NCI-H774 (cell line): ENCODE measurements around the gene ADRB2.
"Not testable (repeated sequence)": the region's sequence is repeated elsewhere in the genome, so short reads cannot be mapped to it uniquely, and the experiment has no call there.

Experiments
- DNase-seq: peaks from one replicate; lab custom pipeline; 2025; lab: John Stamatoyannopoulos, UW

ADRB2 gene

GRCh38 chr5:148855249-148856008, 29.0 kb downstream of the ADRB2 start:
- DNase-seq, result no peak

- no peak for DNase-seq
These were observed 29.6 kb downstream of the ADRB2 start for GRCh38 chr5:148856009-148856367.

GRCh38 chr5:148856424-148856823, 30.0 kb downstream of the ADRB2 start:
- no peak for DNase-seq

GRCh38 chr5:148857474-148857873, 31.1 kb downstream of the ADRB2 start:
- no peak for DNase-seq

GRCh38 chr5:148858106-148858505, 31.7 kb downstream of the ADRB2 start:
- no peak for DNase-seq

- no peak for DNase-seq
These were observed 32.1 kb downstream of the ADRB2 start for GRCh38 chr5:148858547-148858946.

- DNase-seq, result no peak
These were observed 33.3 kb downstream of the ADRB2 start for GRCh38 chr5:148859703-148860102.

- DNase-seq, result no peak
These were observed 34.2 kb downstream of the ADRB2 start for GRCh38 chr5:148860599-148860998.

- no peak for DNase-seq
These were observed 34.7 kb downstream of the ADRB2 start for GRCh38 chr5:148861088-148861487.

GRCh38 chr5:148861696-148862095, 35.3 kb downstream of the ADRB2 start:
- DNase-seq, result no peak

- no peak for DNase-seq
These were observed 37.9 kb downstream of the ADRB2 start for GRCh38 chr5:148864113-148864841.

GRCh38 chr5:148866024-148866423, 39.6 kb downstream of the ADRB2 start:
- no peak for DNase-seq

GRCh38 chr5:148873120-148873519, 46.7 kb downstream of the ADRB2 start:
- DNase-seq, result no peak

- no peak for DNase-seq
These were observed 47.5 kb downstream of the ADRB2 start for GRCh38 chr5:148873690-148874485.

- DNase-seq, result no peak
These were observed 48.9 kb downstream of the ADRB2 start for GRCh38 chr5:148875205-148875875.

- not testable (repeated sequence) for DNase-seq
These were observed 51.0 kb downstream of the ADRB2 start for GRCh38 chr5:148877436-148877835.
